ENCODE results near the gene HSPA9.

DNA sequence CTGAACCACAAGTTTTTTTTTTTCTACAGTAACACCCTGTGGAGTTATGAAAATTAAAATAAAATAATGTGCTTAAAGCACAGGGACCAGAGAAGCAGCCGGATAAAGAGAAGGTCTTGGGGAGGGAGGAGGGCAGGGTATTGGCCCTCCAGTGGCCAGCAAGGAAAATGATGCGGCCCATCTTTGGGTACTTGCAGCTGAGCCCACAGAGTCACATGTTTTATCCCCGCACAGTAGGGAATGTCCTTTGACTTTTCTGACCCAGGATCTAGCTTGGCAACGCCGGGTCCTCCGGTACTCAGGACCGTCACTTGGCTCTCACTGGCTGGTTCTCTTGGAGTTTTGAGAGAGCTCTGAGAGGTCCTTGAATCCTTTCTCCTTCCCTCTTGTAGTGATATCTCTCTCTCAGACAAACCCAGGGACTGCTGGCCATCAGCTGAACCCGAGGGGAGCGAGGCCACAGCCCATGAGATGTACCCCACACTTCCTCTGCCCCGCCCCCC lies 35.3 kb upstream of the HSPA9 start:
- TF ChIP-seq EZH2 (IDR thresholded peaks at IDR 0.05) (no peak), POLR2AphosphoS5 (IDR thresholded peaks at IDR 0.05; ENCODE audit: borderline replicate concordance, low read depth, low read length) (no peak)

Data from SK-N-MC (cell line).